HepG2 (cell line): ENCODE results near the gene SCAF8. TPM values are rescaled to one million over a fixed set of nuclear protein-coding genes. Genes with fewer than 3 reads are reported as not detected.

ENCODE experiments used
- ETV5 ChIP-seq: IDR thresholded peaks from 2 replicates; pipeline ENCODE4 v1.6.1; 2018; ENCODE audit warnings: missing biosample characterization, missing genetic modification reagents, inconsistent platforms, borderline replicate concordance
- GZF1 ChIP-seq: sonication (generic); formaldehyde crosslinking; IDR thresholded peaks from 2 replicates; pipeline ENCODE4 v1.5.1; 2020; ENCODE audit warnings: mild to moderate bottlenecking, missing genetic modification reagents
- HIVEP1 ChIP-seq: sonication (generic); formaldehyde crosslinking; IDR thresholded peaks from 2 replicates; pipeline ENCODE4 v1.4.0; 2020; ENCODE audit warnings: mild to moderate bottlenecking, missing genetic modification reagents
- HMGA1 ChIP-seq: sonication (generic); formaldehyde crosslinking; conservative IDR thresholded peaks from 2 replicates; pipeline ENCODE4 v1.4.0; 2020; ENCODE audit warnings: missing genetic modification reagents
- IRF2 ChIP-seq: IDR thresholded peaks from 2 replicates; pipeline ENCODE4 v1.6.1; 2018; ENCODE audit warnings: missing genetic modification reagents, missing compliant biosample characterization
- LCORL ChIP-seq, 2 experiments: fragments of 450-650 bp in 1 of 2; sonication (generic) in 1 of 2; formaldehyde crosslinking in 1 of 2; IDR thresholded peaks; 2 replicates each; pipeline versions ENCODE4 v1.5.0 to v1.6.1; 2017 to 2020; ENCODE audit warnings: antibody characterized with exemption in 1 of 2, missing genetic modification reagents in 1 of 2
- POLR2AphosphoS5 ChIP-seq: IDR thresholded peaks from 2 replicates; pipeline ENCODE4 v1.6.1; 2012; ENCODE audit warnings: low read depth, low read length
- RAD51 ChIP-seq: fragments of 450-650 bp; IDR thresholded peaks from 2 replicates; pipeline ENCODE4 v1.6.1; 2016; ENCODE audit warnings: borderline replicate concordance
- RARG ChIP-seq: sonication (generic); formaldehyde crosslinking; IDR thresholded peaks from 2 replicates; pipeline ENCODE4 v1.4.0; 2020; ENCODE audit warnings: low read depth, mild to moderate bottlenecking, missing genetic modification reagents
- SETDB1 ChIP-seq: sonication (generic); formaldehyde crosslinking; IDR thresholded peaks from 2 replicates; pipeline ENCODE4 v1.5.1; 2020; ENCODE audit warnings: missing genetic modification reagents, mild to moderate bottlenecking, borderline replicate concordance
- SMARCE1 ChIP-seq: fragments of 450-650 bp; IDR thresholded peaks from 2 replicates; pipeline ENCODE4 v1.6.1; 2017; ENCODE audit warnings: borderline replicate concordance
- SMYD3 ChIP-seq: sonication (generic); formaldehyde crosslinking; IDR thresholded peaks from 2 replicates; pipeline ENCODE4 v1.8.1; 2023; ENCODE audit warnings: mild to moderate bottlenecking, missing genetic modification reagents
- ZNF205 ChIP-seq: IDR thresholded peaks from 2 replicates; pipeline ENCODE4 v1.6.1; 2018; ENCODE audit warnings: missing biosample characterization, missing genetic modification reagents
- ZNF224 ChIP-seq: sonication (generic); formaldehyde crosslinking; IDR thresholded peaks from 2 replicates; pipeline ENCODE4 v1.5.0; 2020; ENCODE audit warnings: mild to moderate bottlenecking, missing genetic modification reagents
- ZNF274 ChIP-seq: sonication (generic); formaldehyde crosslinking; IDR thresholded peaks from 2 replicates; pipeline ENCODE4 v1.5.1; 2020; ENCODE audit warnings: mild to moderate bottlenecking, missing genetic modification reagents
- ZNF550 ChIP-seq: sonication (generic); formaldehyde crosslinking; IDR thresholded peaks from 2 replicates; pipeline ENCODE4 v1.4.0; 2020; ENCODE audit warnings: mild to moderate bottlenecking, missing genetic modification reagents, borderline replicate concordance
- ZNF576 ChIP-seq: sonication (generic); formaldehyde crosslinking; IDR thresholded peaks from 2 replicates; pipeline ENCODE4 v1.4.0; 2020; ENCODE audit warnings: mild to moderate bottlenecking, missing genetic modification reagents
- ZNF670 ChIP-seq: sonication (generic); formaldehyde crosslinking; IDR thresholded peaks from 2 replicates; pipeline ENCODE4 v1.8.0; 2022; ENCODE audit warnings: mild to moderate bottlenecking, missing genetic modification reagents, borderline replicate concordance
- polyA plus RNA-seq, 8 experiments: library from polyadenylated mRNA; depleted of rRNA in 3 of 8; stranded (reverse) in 7 of 8; unstranded in 1 of 8; fragments of >200 nt; fragmentation: Illumina TruSeq in 4 of 8; extraction: Trizol in 4 of 8; gene quantifications; 2 replicates each; pipeline versions ENCODE4 v1.2.1 to v1.2.3, GENCODE V29; 2011 to 2016; ENCODE audit warnings: low read depth in 4 of 8, missing spikeins in 1 of 8, mixed read lengths in 1 of 8; ENCODE audit not compliant: insufficient read depth in 1 of 8
- total RNA-seq, 5 experiments: library from RNA; depleted of rRNA; stranded (reverse); fragments of >200 nt; fragmentation: Illumina TruSeq; extraction: Trizol; gene quantifications; 2 replicates each; pipeline ENCODE4 v1.2.3, GENCODE V29; 2016; ENCODE audit warnings: low read depth in 1 of 5
- TF ChIP-seq, protein P1 (sequence below): sonication (generic); formaldehyde crosslinking; IDR thresholded peaks from 2 replicates; pipeline ENCODE4 v1.4.0; 2020; ENCODE audit warnings: low read depth, mild to moderate bottlenecking, missing genetic modification reagents
- TF ChIP-seq, protein P2 (sequence below): sonication (generic); formaldehyde crosslinking; IDR thresholded peaks from 2 replicates; pipeline ENCODE4 v1.4.0; 2020; ENCODE audit warnings: missing genetic modification reagents, mild to moderate bottlenecking, borderline replicate concordance
- TF ChIP-seq, protein P3 (sequence below): sonication (generic); formaldehyde crosslinking; IDR thresholded peaks from 2 replicates; pipeline ENCODE4 v1.4.0; 2020; ENCODE audit warnings: missing genetic modification reagents
- TF ChIP-seq, protein P4 (sequence below): sonication (generic); formaldehyde crosslinking; conservative IDR thresholded peaks from 2 replicates; pipeline ENCODE4 v1.8.0; 2022; ENCODE audit warnings: mild to moderate bottlenecking, moderate library complexity, missing genetic modification reagents

The SCAF8 gene
- total and polyA plus RNA-seq, 2 of the 13 experiments (the other 11 are each of a cell fraction or from before 2014, with no cell fraction given): 15.3 to 40.8 TPM

- TF ChIP-seq RAD51 (no peak), ETV5 (0 out of 2 replicates have a peak, but pooled peaks have one; percentile 10), SETDB1 (CRISPR knock-in tag) (no peak), RARG (CRISPR knock-in tag) (no peak), ZNF576 (no peak), SMARCE1 (no peak), IRF2 (CRISPR knock-in tag) (no peak; the same call in 1 of the 2 replicates), POLR2AphosphoS5 (peak; percentile 95), ZNF550 (CRISPR knock-in tag) (no peak), ZNF670 (CRISPR knock-in tag) (peak; percentile 53), HMGA1 (CRISPR knock-in tag) (no peak), SMYD3 (CRISPR knock-in tag) (peak; percentile 70; the same call in 1 of the 2 replicates), ZNF205 (CRISPR knock-in tag) (peak; percentile 64), ZNF224 (CRISPR knock-in tag) (peak; percentile 90; the same call in 1 of the 2 replicates), GZF1 (CRISPR knock-in tag) (no peak), ZNF274 (CRISPR knock-in tag) (no peak; the same call in 1 of the 2 replicates), LCORL (IDR thresholded peaks at IDR 0.05) (no peak), LCORL (CRISPR knock-in tag; IDR thresholded peaks at IDR 0.05) (peak; percentile 54), HIVEP1 (CRISPR knock-in tag) (no peak; the same call in 1 of the 2 replicates)
- TF ChIP-seq, protein P1, sequence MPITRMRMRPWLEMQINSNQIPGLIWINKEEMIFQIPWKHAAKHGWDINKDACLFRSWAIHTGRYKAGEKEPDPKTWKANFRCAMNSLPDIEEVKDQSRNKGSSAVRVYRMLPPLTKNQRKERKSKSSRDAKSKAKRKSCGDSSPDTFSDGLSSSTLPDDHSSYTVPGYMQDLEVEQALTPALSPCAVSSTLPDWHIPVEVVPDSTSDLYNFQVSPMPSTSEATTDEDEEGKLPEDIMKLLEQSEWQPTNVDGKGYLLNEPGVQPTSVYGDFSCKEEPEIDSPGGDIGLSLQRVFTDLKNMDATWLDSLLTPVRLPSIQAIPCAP (CRISPR knock-in tag): peak; percentile 76; the same call in 1 of the 2 replicates
- TF ChIP-seq, protein P2, sequence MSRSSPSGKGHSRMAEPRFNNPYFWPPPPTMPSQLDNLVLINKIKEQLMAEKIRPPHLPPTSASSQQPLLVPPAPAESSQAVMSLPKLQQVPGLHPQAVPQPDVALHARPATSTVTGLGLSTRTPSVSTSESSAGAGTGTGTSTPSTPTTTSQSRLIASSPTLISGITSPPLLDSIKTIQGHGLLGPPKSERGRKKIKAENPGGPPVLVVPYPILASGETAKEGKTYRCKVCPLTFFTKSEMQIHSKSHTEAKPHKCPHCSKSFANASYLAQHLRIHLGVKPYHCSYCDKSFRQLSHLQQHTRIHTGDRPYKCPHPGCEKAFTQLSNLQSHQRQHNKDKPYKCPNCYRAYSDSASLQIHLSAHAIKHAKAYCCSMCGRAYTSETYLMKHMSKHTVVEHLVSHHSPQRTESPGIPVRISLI (CRISPR knock-in tag): no peak
- TF ChIP-seq, protein P3, sequence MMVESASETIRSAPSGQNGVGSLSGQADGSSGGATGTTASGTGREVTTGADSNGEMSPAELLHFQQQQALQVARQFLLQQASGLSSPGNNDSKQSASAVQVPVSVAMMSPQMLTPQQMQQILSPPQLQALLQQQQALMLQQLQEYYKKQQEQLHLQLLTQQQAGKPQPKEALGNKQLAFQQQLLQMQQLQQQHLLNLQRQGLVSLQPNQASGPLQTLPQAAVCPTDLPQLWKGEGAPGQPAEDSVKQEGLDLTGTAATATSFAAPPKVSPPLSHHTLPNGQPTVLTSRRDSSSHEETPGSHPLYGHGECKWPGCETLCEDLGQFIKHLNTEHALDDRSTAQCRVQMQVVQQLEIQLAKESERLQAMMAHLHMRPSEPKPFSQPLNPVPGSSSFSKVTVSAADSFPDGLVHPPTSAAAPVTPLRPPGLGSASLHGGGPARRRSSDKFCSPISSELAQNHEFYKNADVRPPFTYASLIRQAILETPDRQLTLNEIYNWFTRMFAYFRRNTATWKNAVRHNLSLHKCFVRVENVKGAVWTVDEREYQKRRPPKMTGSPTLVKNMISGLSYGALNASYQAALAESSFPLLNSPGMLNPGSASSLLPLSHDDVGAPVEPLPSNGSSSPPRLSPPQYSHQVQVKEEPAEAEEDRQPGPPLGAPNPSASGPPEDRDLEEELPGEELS (CRISPR knock-in tag): no peak; the same call in 1 of the 2 replicates
- TF ChIP-seq, protein P4, sequence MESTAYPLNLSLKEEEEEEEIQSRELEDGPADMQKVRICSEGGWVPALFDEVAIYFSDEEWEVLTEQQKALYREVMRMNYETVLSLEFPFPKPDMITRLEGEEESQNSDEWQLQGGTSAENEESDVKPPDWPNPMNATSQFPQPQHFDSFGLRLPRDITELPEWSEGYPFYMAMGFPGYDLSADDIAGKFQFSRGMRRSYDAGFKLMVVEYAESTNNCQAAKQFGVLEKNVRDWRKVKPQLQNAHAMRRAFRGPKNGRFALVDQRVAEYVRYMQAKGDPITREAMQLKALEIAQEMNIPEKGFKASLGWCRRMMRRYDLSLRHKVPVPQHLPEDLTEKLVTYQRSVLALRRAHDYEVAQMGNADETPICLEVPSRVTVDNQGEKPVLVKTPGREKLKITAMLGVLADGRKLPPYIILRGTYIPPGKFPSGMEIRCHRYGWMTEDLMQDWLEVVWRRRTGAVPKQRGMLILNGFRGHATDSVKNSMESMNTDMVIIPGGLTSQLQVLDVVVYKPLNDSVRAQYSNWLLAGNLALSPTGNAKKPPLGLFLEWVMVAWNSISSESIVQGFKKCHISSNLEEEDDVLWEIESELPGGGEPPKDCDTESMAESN (CRISPR knock-in tag): no peak; the same call in 1 of the 2 replicates
Observed at GRCh38 chr6:154733626-154734382, 588 bp downstream of the SCAF8 start (continued).
